PC-3 (cell line): Measurements from ENCODE around the gene TATDN3.

Experiments
- CTCF ChIP-seq: fragments of 300-600 bp; sonication (generic); conservative IDR thresholded peaks from 2 replicates; pipeline ENCODE4 v1.5.1; 2017; ENCODE audit warnings: antibody characterized with exemption, low read depth, mild to moderate bottlenecking, low read length
- EZH2 ChIP-seq: fragments of 300-600 bp; sonication (generic); IDR thresholded peaks from one replicate; pipeline ENCODE4 v1.6.1; 2017; ENCODE audit warnings: antibody characterized with exemption, mild to moderate bottlenecking, low read length; ENCODE audit not compliant: unreplicated experiment
- EZH2phosphoT487 ChIP-seq: fragments of 300-600 bp; sonication (generic); IDR thresholded peaks from 2 replicates; pipeline ENCODE4 v1.6.1; 2018; ENCODE audit warnings: mild to moderate bottlenecking, antibody characterized with exemption, low read length, borderline replicate concordance

GRCh38 chr1:212852105-212852688 lies 60.5 kb downstream of the TATDN3 start:
- no peak for TF ChIP-seq CTCF
- no peak for TF ChIP-seq EZH2
- TF ChIP-seq EZH2phosphoT487 = no peak
